Activated naive CD4-positive, alpha-beta T cell treated with anti-CD3 and anti-CD28 coated beads, Interleukin-2, amount 50 U/mL, for 24 hours (primary cell): ENCODE results near the gene ITGAE.

ENCODE experiments used
- H3K27ac Mint-ChIP-seq: one replicate; pipeline ENCODE4 v1.8.0; 2021; ENCODE audit warnings: mild to moderate bottlenecking, mixed read lengths
- H3K27me3 Mint-ChIP-seq: one replicate; pipeline ENCODE4 v1.8.0; 2021; ENCODE audit warnings: mixed read lengths
- H3K36me3 Mint-ChIP-seq: one replicate; pipeline ENCODE4 v1.8.0; 2021; ENCODE audit warnings: mixed read lengths
- H3K4me1 Mint-ChIP-seq: one replicate; pipeline ENCODE4 v1.8.0; 2021; ENCODE audit warnings: mixed read lengths
- H3K4me3 Mint-ChIP-seq: one replicate; pipeline ENCODE4 v1.8.0; 2021; ENCODE audit warnings: mild to moderate bottlenecking, mixed read lengths
- H3K9me3 Mint-ChIP-seq: one replicate; pipeline ENCODE4 v1.8.0; 2021; ENCODE audit warnings: mixed read lengths

Gene ITGAE

GRCh38 chr17:3762922-3763776, 37.8 kb downstream of the ITGAE start:
- no peaks in the 10 kb centered on the region for H3K9me3 Mint-ChIP-seq
- no peaks in the 10 kb centered on the region for H3K36me3 Mint-ChIP-seq
- H3K27ac Mint-ChIP-seq, result no peak overlapping the region
- H3K27me3 Mint-ChIP-seq, result no peaks in the 10 kb centered on the region
- H3K4me1 Mint-ChIP-seq, result peaks cover 26% of the 10 kb centered on the region
- H3K4me3 Mint-ChIP-seq, result peak overlapping the region; percentile 49

GRCh38 chr17:3761918-3762380, 39.0 kb downstream of the ITGAE start:
- Mint-ChIP-seq H3K36me3 (no peaks in the 10 kb centered on the region), H3K9me3 (no peaks in the 10 kb centered on the region), H3K4me3 (no peak overlapping the region), H3K27ac (no peak overlapping the region), H3K4me1 (peaks cover 29% of the 10 kb centered on the region), H3K27me3 (no peaks in the 10 kb centered on the region)

- Mint-ChIP-seq H3K4me3 (no peak overlapping the region), H3K27ac (no peak overlapping the region), H3K27me3 (no peaks in the 10 kb centered on the region), H3K9me3 (no peaks in the 10 kb centered on the region), H3K36me3 (no peaks in the 10 kb centered on the region), H3K4me1 (peaks cover 25% of the 10 kb centered on the region)
These were observed 39.7 kb downstream of the ITGAE start for GRCh38 chr17:3761036-3761917.

- Mint-ChIP-seq H3K27ac (peak overlapping the region; percentile 4), H3K4me1 (peaks cover 18% of the 10 kb centered on the region), H3K9me3 (no peaks in the 10 kb centered on the region), H3K4me3 (no peak overlapping the region), H3K27me3 (no peaks in the 10 kb centered on the region), H3K36me3 (no peaks in the 10 kb centered on the region)
These were observed 41.3 kb downstream of the ITGAE start for GRCh38 chr17:3759597-3760216.

- Mint-ChIP-seq H3K27ac (no peak overlapping the region), H3K4me3 (peak overlapping the region; percentile 36), H3K9me3 (no peaks in the 10 kb centered on the region), H3K36me3 (no peaks in the 10 kb centered on the region), H3K27me3 (no peaks in the 10 kb centered on the region), H3K4me1 (peaks cover 23% of the 10 kb centered on the region)
These were observed 45.5 kb downstream of the ITGAE start for GRCh38 chr17:3755335-3756030.

GRCh38 chr17:3754458-3755334, 46.3 kb downstream of the ITGAE start:
- H3K9me3 Mint-ChIP-seq, result no peaks in the 10 kb centered on the region
- peaks cover 28% of the 10 kb centered on the region for H3K4me1 Mint-ChIP-seq
- no peak overlapping the region for H3K4me3 Mint-ChIP-seq
- H3K27ac Mint-ChIP-seq, result no peak overlapping the region
- no peaks in the 10 kb centered on the region for H3K36me3 Mint-ChIP-seq
- no peaks in the 10 kb centered on the region for H3K27me3 Mint-ChIP-seq

GRCh38 chr17:3754066-3754457, 46.9 kb downstream of the ITGAE start:
- Mint-ChIP-seq H3K4me3 (no peak overlapping the region), H3K27ac (no peak overlapping the region), H3K36me3 (no peaks in the 10 kb centered on the region)

GRCh38 chr17:3753624-3754023, 47.4 kb downstream of the ITGAE start:
- peaks cover 32% of the 10 kb centered on the region for H3K4me1 Mint-ChIP-seq
- no peaks in the 10 kb centered on the region for H3K9me3 Mint-ChIP-seq
- H3K4me3 Mint-ChIP-seq, result no peak overlapping the region
- H3K36me3 Mint-ChIP-seq, result no peaks in the 10 kb centered on the region
- no peak overlapping the region for H3K27ac Mint-ChIP-seq
- H3K27me3 Mint-ChIP-seq, result no peaks in the 10 kb centered on the region

More at GRCh38 chr17:3754066-3754457, 46.9 kb downstream of the ITGAE start:
- peaks cover 28% of the 10 kb centered on the region for H3K4me1 Mint-ChIP-seq
- H3K9me3 Mint-ChIP-seq, result no peaks in the 10 kb centered on the region
- H3K27me3 Mint-ChIP-seq, result no peaks in the 10 kb centered on the region

- no peak overlapping the region for H3K27ac Mint-ChIP-seq
- peaks cover 31% of the 10 kb centered on the region for H3K4me1 Mint-ChIP-seq
- H3K36me3 Mint-ChIP-seq, result no peaks in the 10 kb centered on the region
- no peaks in the 10 kb centered on the region for H3K9me3 Mint-ChIP-seq
- no peaks in the 10 kb centered on the region for H3K27me3 Mint-ChIP-seq
- H3K4me3 Mint-ChIP-seq, result no peak overlapping the region
These were observed 49.2 kb downstream of the ITGAE start for GRCh38 chr17:3751836-3752235.

GRCh38 chr17:3750926-3751325, 50.1 kb downstream of the ITGAE start:
- no peaks in the 10 kb centered on the region for H3K36me3 Mint-ChIP-seq
- H3K4me3 Mint-ChIP-seq, result peak overlapping the region; percentile 19
- H3K27ac Mint-ChIP-seq, result peak overlapping the region; percentile 81
- H3K9me3 Mint-ChIP-seq, result no peaks in the 10 kb centered on the region
- H3K4me1 Mint-ChIP-seq, result peaks cover 31% of the 10 kb centered on the region
- no peaks in the 10 kb centered on the region for H3K27me3 Mint-ChIP-seq

- H3K4me1 Mint-ChIP-seq, result peaks cover 27% of the 10 kb centered on the region
- no peaks in the 10 kb centered on the region for H3K27me3 Mint-ChIP-seq
- H3K4me3 Mint-ChIP-seq, result peak overlapping the region; percentile 19
These were observed 50.7 kb downstream of the ITGAE start for GRCh38 chr17:3750296-3750695.

GRCh38 chr17:3748576-3748975, 52.4 kb downstream of the ITGAE start:
- Mint-ChIP-seq H3K27ac (peak overlapping the region; percentile 66), H3K36me3 (no peaks in the 10 kb centered on the region), H3K9me3 (no peaks in the 10 kb centered on the region), H3K4me3 (no peak overlapping the region), H3K27me3 (no peaks in the 10 kb centered on the region), H3K4me1 (peaks cover 27% of the 10 kb centered on the region)

More at GRCh38 chr17:3750296-3750695, 50.7 kb downstream of the ITGAE start:
- no peaks in the 10 kb centered on the region for H3K36me3 Mint-ChIP-seq
- H3K27ac Mint-ChIP-seq, result peak overlapping the region; percentile 68
- H3K9me3 Mint-ChIP-seq, result no peaks in the 10 kb centered on the region

- no peak overlapping the region for H3K27ac Mint-ChIP-seq
- peaks cover 27% of the 10 kb centered on the region for H3K4me1 Mint-ChIP-seq
- no peaks in the 10 kb centered on the region for H3K9me3 Mint-ChIP-seq
- H3K4me3 Mint-ChIP-seq, result no peak overlapping the region
- H3K27me3 Mint-ChIP-seq, result no peaks in the 10 kb centered on the region
- no peaks in the 10 kb centered on the region for H3K36me3 Mint-ChIP-seq
These were observed 53.2 kb downstream of the ITGAE start for GRCh38 chr17:3747805-3748204.

- Mint-ChIP-seq H3K27ac (no peak overlapping the region), H3K36me3 (no peaks in the 10 kb centered on the region), H3K27me3 (no peaks in the 10 kb centered on the region), H3K4me3 (no peak overlapping the region), H3K4me1 (peaks cover 19% of the 10 kb centered on the region), H3K9me3 (no peaks in the 10 kb centered on the region)
These were observed 55.9 kb downstream of the ITGAE start for GRCh38 chr17:3745071-3745470.
